HG02571 (cell line): ENCODE measurements around the gene FERMT3.
"Not testable (repeated sequence)": the region's sequence is repeated elsewhere in the genome, so short reads cannot be mapped to it uniquely, and the experiment has no call there.

ENCODE experiments used
- ATAC-seq: cut with Tn5 transposase; IDR thresholded peaks from one replicate; pipeline ENCODE4 v1.9.1; 2021; ENCODE audit warnings: mild to moderate bottlenecking, moderate library complexity; ENCODE audit not compliant: unreplicated experiment

FERMT3 gene

GRCh38 chr11:64206457-64207255 is at the start of gene FERMT3:
TSS of gene FERMT3 (plus strand) at chr11:64206721. CDS start at chr11:64207365, 644 bp downstream.
- no peak for ATAC-seq

- ATAC-seq = no peak
Observed at GRCh38 chr11:64157631-64158394, 48.7 kb upstream of the FERMT3 start.

- no peak for ATAC-seq
Observed at GRCh38 chr11:64161037-64161436, 45.5 kb upstream of the FERMT3 start.

GRCh38 chr11:64162769-64163168 is 43.8 kb upstream of the FERMT3 start:
- not testable (repeated sequence) for ATAC-seq

GRCh38 chr11:64163951-64164350 is 42.6 kb upstream of the FERMT3 start:
- no peak for ATAC-seq

GRCh38 chr11:64164392-64165312 is 41.9 kb upstream of the FERMT3 start:
- no peak for ATAC-seq

GRCh38 chr11:64165481-64165841 is 41.1 kb upstream of the FERMT3 start:
- ATAC-seq = no peak

GRCh38 chr11:64165842-64166635 is 40.5 kb upstream of the FERMT3 start, which contains the start of gene MACROD1:
TSS of gene MACROD1 (minus strand) at chr11:64166113. CDS start at chr11:64165994, 119 bp downstream.
- ATAC-seq = peak; percentile 79

- no peak for ATAC-seq
Observed at GRCh38 chr11:64170419-64170818, 36.1 kb upstream of the FERMT3 start.

GRCh38 chr11:64173616-64174355 is 32.7 kb upstream of the FERMT3 start:
- no peak for ATAC-seq

GRCh38 chr11:64176751-64177150 is 29.8 kb upstream of the FERMT3 start:
- ATAC-seq = no peak

- no peak for ATAC-seq
Observed at GRCh38 chr11:64178203-64178602, 28.3 kb upstream of the FERMT3 start.

- ATAC-seq = no peak
Observed at GRCh38 chr11:64178951-64179639, 27.4 kb upstream of the FERMT3 start.

- no peak for ATAC-seq
Observed at GRCh38 chr11:64180891-64181290, 25.6 kb upstream of the FERMT3 start.

- ATAC-seq = no peak
Observed at GRCh38 chr11:64181506-64182411, 24.8 kb upstream of the FERMT3 start.

GRCh38 chr11:64183890-64184289 is 22.6 kb upstream of the FERMT3 start:
- no peak for ATAC-seq

- peak; percentile 15 for ATAC-seq
Observed at GRCh38 chr11:64185175-64185692, 21.3 kb upstream of the FERMT3 start.
